Duodenal mucosa (tissue), 2 donors: ENCODE data around the gene SVIL.
"Not testable (repeated sequence)": the region's sequence is repeated elsewhere in the genome, so short reads cannot be mapped to it uniquely, and the experiment has no call there.

ENCODE experiments used
- H3K27ac ChIP-seq: one replicate; pipeline ENCODE4 v1.7.0; 2013; ENCODE audit warnings: low read depth, low read length
- H3K27me3 ChIP-seq, 2 donors: one replicate each; pipeline ENCODE4 v1.7.0; 2013; ENCODE audit warnings: low read length in 2 of 2, control low read depth in 1 of 2; ENCODE audit not compliant: insufficient read depth in 2 of 2, control insufficient read depth in 1 of 2
- H3K36me3 ChIP-seq, 2 donors: one replicate each; pipeline ENCODE4 v1.7.0; 2013; ENCODE audit warnings: low read length in 2 of 2, control low read depth in 1 of 2; ENCODE audit not compliant: insufficient read depth in 2 of 2, control insufficient read depth in 1 of 2
- H3K4me1 ChIP-seq, 2 donors: one replicate each; pipeline ENCODE4 v1.7.0; 2013; ENCODE audit warnings: low read length in 2 of 2, control low read depth in 1 of 2; ENCODE audit not compliant: insufficient read depth in 2 of 2, control insufficient read depth in 1 of 2
- H3K4me3 ChIP-seq, 2 donors: one replicate each; pipeline ENCODE4 v1.7.0; 2013; ENCODE audit warnings: low read length in 2 of 2, low read depth in 1 of 2
- H3K9ac ChIP-seq, 2 donors: one replicate each; pipeline ENCODE4 v1.7.0; 2013; ENCODE audit warnings: low read length in 2 of 2, low read depth in 1 of 2
- H3K9me3 ChIP-seq, 2 donors: one replicate each; pipeline ENCODE4 v1.7.0; 2013; ENCODE audit warnings: low read length in 2 of 2, control low read depth in 1 of 2; ENCODE audit not compliant: control insufficient read depth in 1 of 2

SVIL gene

GRCh38 chr10:29590915-29591650 is 43.7 kb downstream of the SVIL start:
- no peaks in the 10 kb centered on the region for H3K27me3 ChIP-seq
- no peak overlapping the region for H3K27ac ChIP-seq
- no peak overlapping the region for H3K9ac ChIP-seq
- no peaks in the 10 kb centered on the region for H3K9me3 ChIP-seq
- H3K4me1 ChIP-seq = peaks cover 4 to 6% of the 10 kb centered on the region in 2 donors
- H3K4me3 ChIP-seq = no peak overlapping the region
- H3K36me3 ChIP-seq = peaks cover 0 to 4% of the 10 kb centered on the region in 2 donors

- H3K4me1 ChIP-seq = peaks cover 4 to 6% of the 10 kb centered on the region in 2 donors
- no peak overlapping the region for H3K27ac ChIP-seq
- H3K4me3 ChIP-seq = no peak overlapping the region
- no peaks in the 10 kb centered on the region for H3K9me3 ChIP-seq
- H3K9ac ChIP-seq = no peak overlapping the region
- no peaks in the 10 kb centered on the region for H3K27me3 ChIP-seq
- no peaks in the 10 kb centered on the region for H3K36me3 ChIP-seq
Measured at GRCh38 chr10:29588629-29589421, 45.9 kb downstream of the SVIL start.

- H3K9ac ChIP-seq, H3K27ac ChIP-seq, H3K4me3 ChIP-seq, H3K9me3 ChIP-seq, H3K27me3 ChIP-seq, H3K36me3 ChIP-seq, H3K4me1 ChIP-seq: not testable (repeated sequence)
Measured at GRCh38 chr10:29587750-29588628, 46.8 kb downstream of the SVIL start.

GRCh38 chr10:29587102-29587749 is 47.5 kb downstream of the SVIL start:
- not testable (repeated sequence) for H3K9me3 ChIP-seq, H3K27me3 ChIP-seq, H3K4me1 ChIP-seq, H3K4me3 ChIP-seq, H3K27ac ChIP-seq, H3K9ac ChIP-seq, H3K36me3 ChIP-seq

- no peak overlapping the region for H3K27ac ChIP-seq
- H3K4me3 ChIP-seq = no peak overlapping the region
- H3K36me3 ChIP-seq = no peaks in the 10 kb centered on the region
- H3K27me3 ChIP-seq = no peaks in the 10 kb centered on the region
- peaks cover 4 to 6% of the 10 kb centered on the region in 2 donors for H3K4me1 ChIP-seq
- H3K9ac ChIP-seq = no peak overlapping the region
- no peaks in the 10 kb centered on the region for H3K9me3 ChIP-seq
Measured at GRCh38 chr10:29586509-29586908, 48.3 kb downstream of the SVIL start.

- Histone ChIP-seq H3K27ac (no peak overlapping the region), H3K4me1 (peaks cover 4 to 5% of the 10 kb centered on the region in 2 donors)
Measured at GRCh38 chr10:29585488-29585976, 49.2 kb downstream of the SVIL start.

GRCh38 chr10:29584436-29584835 is 50.3 kb downstream of the SVIL start:
- no peaks in the 10 kb centered on the region for H3K36me3 ChIP-seq
- no peak overlapping the region for H3K4me3 ChIP-seq
- H3K27ac ChIP-seq = no peak overlapping the region
- no peak overlapping the region for H3K9ac ChIP-seq
- H3K4me1 ChIP-seq = no peaks in the 10 kb centered on the region
- no peaks in the 10 kb centered on the region for H3K27me3 ChIP-seq
- H3K9me3 ChIP-seq = no peaks in the 10 kb centered on the region

More at GRCh38 chr10:29585488-29585976, 49.2 kb downstream of the SVIL start:
- Histone ChIP-seq H3K9ac (no peak overlapping the region), H3K4me3 (no peak overlapping the region), H3K27me3 (no peaks in the 10 kb centered on the region), H3K36me3 (no peaks in the 10 kb centered on the region), H3K9me3 (no peaks in the 10 kb centered on the region)

GRCh38 chr10:29583674-29584073 is 51.1 kb downstream of the SVIL start:
- Histone ChIP-seq H3K4me1 (no peaks in the 10 kb centered on the region), H3K36me3 (no peaks in the 10 kb centered on the region), H3K27ac (no peak overlapping the region), H3K27me3 (no peaks in the 10 kb centered on the region), H3K9ac (no peak overlapping the region), H3K9me3 (no peaks in the 10 kb centered on the region), H3K4me3 (no peak overlapping the region)

GRCh38 chr10:29582769-29583168 is 52.0 kb downstream of the SVIL start:
- not testable (repeated sequence) for H3K27ac ChIP-seq, H3K36me3 ChIP-seq, H3K9me3 ChIP-seq, H3K9ac ChIP-seq, H3K27me3 ChIP-seq, H3K4me1 ChIP-seq, H3K4me3 ChIP-seq
